ENCODE data around the gene DYNC1H1.

The DYNC1H1 gene

DNA sequence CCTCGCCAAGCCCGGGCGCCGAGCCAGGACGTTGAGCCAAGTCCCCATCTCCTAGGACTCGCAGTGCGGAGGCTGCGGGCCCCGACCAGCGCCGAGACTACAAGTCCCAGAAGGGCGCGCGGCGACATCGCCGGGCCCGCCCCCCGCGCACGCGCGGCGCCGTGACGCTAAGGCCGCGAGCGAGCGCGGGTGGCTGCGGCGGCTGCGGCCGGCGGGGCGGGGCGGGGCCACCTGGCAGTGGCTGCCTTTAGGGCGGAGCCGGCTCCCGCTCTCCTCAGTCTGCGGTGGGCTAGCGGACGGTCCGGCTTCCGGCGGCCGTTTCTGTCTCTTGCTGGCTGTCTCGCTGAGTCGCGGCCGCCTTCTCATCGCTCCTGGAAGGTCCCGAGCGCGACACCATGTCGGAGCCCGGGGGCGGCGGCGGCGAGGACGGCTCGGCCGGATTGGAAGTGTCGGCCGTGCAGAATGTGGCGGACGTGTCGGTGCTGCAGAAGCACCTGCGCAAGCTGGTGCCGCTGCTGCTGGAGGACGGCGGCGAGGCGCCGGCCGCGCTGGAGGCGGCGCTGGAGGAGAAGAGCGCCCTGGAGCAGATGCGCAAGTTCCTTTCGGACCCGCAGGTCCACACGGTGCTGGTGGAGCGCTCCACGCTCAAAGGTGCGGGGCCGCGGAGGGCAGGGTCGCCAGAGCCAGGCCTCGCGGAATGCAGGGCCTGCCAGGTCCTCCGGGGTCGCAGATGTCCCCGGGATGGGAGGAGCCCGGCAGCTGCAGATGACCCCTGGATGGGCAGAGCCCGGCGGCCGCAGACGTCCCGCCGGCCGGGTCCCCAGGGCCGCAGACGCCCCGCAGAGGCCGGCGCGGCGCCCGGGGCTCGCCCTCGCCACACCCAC is at the start of gene DYNC1H1:
Gene DYNC1H1 (plus strand): TSS at position 277 of the 884 bp plus-strand sequence. CDS start 119 bp downstream, at position 396.
- peak; percentile 59 for DNase-seq

- DNase-seq: no peak
Measured at GRCh38 chr14:101915871-101916815, 48.2 kb upstream of the DYNC1H1 start.

GRCh38 chr14:101916816-101917412 is 47.5 kb upstream of the DYNC1H1 start:
- DNase-seq: no peak

DNA sequence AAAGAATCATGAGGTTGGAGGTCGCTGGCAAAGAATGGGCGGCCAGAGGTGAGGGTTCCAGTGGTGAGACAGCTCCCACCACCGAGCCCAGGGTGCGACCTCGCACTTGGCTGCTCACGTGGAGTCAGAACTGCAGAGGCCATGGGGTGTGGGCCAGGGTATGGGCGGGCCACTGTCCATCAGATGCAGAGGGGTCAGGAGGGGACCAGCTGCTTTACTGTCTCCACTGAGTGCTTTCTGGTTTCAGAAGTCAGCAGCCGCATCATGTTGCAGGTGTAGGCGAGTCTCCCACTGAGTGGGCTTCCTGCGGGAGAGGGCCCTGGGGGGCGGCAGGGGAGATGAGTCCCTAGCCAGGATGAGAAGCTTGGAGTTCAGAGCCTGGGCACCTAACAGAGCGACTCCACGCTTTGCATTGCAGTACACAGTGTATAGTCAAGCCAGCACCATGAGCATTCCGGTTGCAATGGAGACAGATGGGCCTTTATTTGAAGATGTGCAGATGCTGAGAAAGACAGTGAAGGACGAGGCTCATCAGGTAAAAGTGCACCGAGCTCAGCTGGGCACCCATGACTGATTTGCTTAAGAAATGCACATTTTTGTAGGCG is 46.9 kb upstream of the DYNC1H1 start:
- DNase-seq: no peak

GRCh38 chr14:101918065-101918989 is 46.0 kb upstream of the DYNC1H1 start:
- DNase-seq: no peak

- DNase-seq: no peak
Measured at GRCh38 chr14:101920271-101920670, 44.1 kb upstream of the DYNC1H1 start.

- no peak for DNase-seq
Measured at GRCh38 chr14:101922866-101923265, 41.5 kb upstream of the DYNC1H1 start.

GRCh38 chr14:101925152-101925551 is 39.2 kb upstream of the DYNC1H1 start:
- DNase-seq: no peak

GRCh38 chr14:101926085-101926484 is 38.3 kb upstream of the DYNC1H1 start:
- DNase-seq: no peak

DNA sequence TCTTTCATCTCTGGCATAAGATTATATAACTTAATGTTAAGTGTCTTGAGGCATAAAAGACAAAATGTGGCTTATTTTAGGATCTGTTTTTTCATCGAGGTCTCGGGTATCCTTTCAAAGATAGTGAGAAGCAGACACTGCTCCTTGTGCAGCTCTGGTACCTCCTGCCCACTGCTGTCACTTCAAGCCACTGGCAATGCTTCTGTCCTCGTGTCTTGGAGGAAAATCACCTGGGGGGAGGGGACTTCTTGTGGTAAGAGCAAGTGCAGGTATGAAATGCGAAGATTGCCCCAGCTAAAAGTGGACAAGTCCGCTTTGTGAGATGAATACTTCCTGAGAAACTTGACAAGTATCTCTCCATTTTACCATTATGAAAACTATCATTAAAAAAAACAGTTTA is 37.8 kb upstream of the DYNC1H1 start:
- no peak for DNase-seq

DNA sequence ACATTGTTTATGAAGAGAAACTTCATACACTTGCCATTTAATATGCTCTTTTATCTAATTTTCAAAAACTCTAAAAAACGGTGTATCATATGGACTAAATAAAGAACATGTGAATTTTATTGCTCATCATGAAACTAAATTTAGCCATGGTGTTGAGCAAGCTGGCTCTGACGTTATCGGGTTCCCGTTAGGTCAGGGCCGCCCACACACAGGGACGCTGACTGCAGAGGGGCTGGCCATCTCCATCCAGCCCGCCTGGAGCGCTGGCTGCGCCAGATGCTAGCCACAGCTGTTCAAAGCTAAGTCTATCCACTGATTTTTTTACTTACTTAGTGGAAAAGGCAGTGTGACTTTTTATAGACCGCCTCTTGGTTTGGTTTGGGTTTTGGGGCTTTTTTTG is 36.5 kb upstream of the DYNC1H1 start:
- DNase-seq: peak; percentile 6

GRCh38 chr14:101928415-101928841 is 35.9 kb upstream of the DYNC1H1 start:
- peak; percentile 50 for DNase-seq

DNA sequence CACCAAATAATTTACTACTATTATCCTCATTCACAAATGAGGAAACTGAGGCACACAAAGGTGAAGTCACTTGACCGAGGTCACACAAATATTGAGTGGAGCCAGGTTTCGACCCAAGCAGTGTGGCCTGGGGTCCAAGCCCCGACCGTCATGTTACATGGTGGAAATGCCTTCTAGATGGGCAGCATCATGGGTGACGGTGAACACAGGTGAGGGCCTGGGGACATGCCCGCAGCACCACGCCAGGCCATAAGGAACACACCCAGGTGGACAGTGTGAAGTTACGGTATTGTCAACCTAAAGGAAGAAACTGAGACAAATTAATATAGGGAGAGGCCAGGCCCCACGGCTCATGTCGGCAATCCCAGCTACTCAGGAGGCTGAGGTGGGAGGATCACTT is 35.3 kb upstream of the DYNC1H1 start:
- DNase-seq: no peak

DNA sequence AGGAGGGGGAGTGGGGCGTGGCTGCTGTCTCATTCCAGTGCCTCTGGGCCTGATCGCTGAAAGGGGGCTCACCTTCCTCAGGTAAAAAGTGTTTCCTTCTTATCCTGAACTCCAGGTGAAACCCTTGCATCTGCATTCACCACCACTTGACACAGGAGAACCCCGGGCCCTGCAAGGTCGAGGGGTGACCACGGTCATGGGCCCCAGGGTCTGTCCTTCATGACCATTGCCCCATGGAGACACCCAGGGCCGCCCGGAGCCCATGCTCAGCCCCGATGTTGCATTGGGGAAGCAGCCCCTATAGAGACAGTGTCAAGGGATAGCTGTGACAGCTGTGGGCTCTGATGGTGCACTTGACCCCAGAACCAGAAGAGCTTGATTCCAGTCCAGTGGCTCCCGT is 34.4 kb upstream of the DYNC1H1 start:
- DNase-seq: no peak

DNA sequence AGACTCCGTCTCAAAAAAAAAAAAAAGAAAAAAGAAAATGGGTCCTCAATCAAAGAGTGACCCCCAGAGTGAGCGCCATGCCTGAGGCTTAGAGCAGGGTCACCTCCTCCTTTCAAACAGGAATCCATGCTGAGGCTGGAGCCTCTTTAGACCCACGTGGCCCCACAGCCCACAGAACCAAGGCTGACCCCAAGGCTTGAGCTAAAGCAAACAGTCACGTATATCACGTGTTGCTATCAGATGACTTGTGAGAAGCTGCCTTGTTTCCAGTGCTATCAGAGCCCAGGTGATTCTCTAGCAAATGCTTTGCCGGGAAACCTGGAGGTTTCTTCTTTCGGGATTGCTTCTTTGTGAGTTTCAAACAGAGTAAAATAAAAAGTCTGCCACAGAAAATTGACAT is 31.7 kb upstream of the DYNC1H1 start:
- DNase-seq: no peak

GRCh38 chr14:101933209-101933608 is 31.2 kb upstream of the DYNC1H1 start:
- no peak for DNase-seq

GRCh38 chr14:101934601-101935150 is 29.7 kb upstream of the DYNC1H1 start:
- DNase-seq: no peak

DNA sequence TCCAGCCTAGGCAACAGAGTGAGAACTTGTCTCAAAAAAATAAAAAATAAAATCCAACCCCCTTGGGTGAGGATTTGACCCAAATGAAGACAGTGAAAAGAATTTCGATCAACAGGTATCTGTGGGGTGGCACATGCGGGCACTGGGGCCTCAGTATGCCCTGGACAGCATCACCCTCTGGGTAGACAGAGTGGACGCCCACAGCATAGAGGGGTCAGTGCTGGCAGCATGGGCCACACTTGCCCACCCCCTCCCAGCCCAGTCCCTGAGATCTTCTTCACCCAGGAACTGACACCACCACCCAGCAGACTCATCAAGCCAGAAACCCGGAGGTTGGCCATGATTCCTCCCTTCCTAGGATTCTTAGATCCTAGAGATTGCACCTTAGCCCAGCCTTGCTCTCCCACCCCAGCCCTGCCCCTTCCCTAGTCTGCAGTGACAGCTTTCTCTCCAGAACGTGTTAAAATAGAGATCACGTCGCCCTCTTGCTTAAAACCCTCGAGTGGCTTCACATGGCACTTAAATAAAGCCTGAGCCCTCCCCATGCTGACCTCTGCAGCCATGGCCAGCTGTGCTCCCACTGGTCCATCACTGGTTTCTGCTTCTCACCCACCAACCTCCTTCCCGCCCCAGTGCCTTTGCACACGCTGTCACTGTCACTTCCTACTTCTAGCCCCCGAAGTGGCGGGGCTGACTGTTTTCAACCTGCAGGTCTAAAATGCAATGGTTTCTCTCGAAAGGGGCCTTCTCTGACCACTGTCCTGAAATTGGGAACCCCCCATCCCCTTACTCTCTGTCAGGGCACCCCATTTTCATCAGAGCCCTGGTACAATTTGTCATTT is 26.2 kb upstream of the DYNC1H1 start:
- no peak for DNase-seq

- DNase-seq: no peak
Measured at GRCh38 chr14:101939646-101940170, 24.7 kb upstream of the DYNC1H1 start.

GRCh38 chr14:101944451-101944850 is 19.9 kb upstream of the DYNC1H1 start:
- DNase-seq: no peak
